Measurements from ENCODE around the gene POU2AF2. TPM values are rescaled to one million over a fixed set of nuclear protein-coding genes. Genes with fewer than 3 reads are reported as not detected.
"Not testable (repeated sequence)": the region's sequence is repeated elsewhere in the genome, so short reads cannot be mapped to it uniquely, and the experiment has no call there.

Gene POU2AF2
- total RNA-seq, 1 donor = not detected

DNA sequence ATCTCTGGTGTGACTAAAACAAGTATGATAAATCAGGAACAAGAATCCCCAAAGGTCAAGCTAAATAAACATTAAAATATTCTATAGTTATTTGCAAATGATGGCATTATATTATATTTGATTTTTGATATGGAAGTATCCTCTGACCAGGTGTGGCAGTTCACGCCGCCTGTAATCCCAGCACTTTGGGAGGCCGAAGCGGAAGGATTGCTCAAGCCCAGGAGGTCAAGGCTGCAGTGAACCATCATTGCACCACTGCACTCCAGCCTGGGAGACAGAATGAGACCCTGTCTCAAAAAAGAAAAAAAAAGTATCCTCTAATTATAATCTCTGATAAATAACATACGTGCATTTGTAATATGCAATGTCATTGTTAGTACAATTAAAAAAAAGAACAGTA is 46.2 kb downstream of the POU2AF2 start:
- H3K9me3 ChIP-seq (ENCODE audit: low read depth, low read length) = no peaks in the 10 kb centered on the region
- TF ChIP-seq CTCF (IDR thresholded peaks at IDR 0.05; ENCODE audit: extremely low read depth, low read depth, low read length) = no peak
- no peak overlapping the region for H3K4me3 ChIP-seq (ENCODE audit: insufficient read depth, low read length)
- no peak for DNase-seq (ENCODE audit: insufficient read length, low spot score, missing footprints)
- peaks cover 2% of the 10 kb centered on the region for H3K27me3 ChIP-seq (ENCODE audit: insufficient read depth, low read length)
- no peaks in the 10 kb centered on the region for H3K36me3 ChIP-seq (ENCODE audit: insufficient read depth, low read length)
- no peak overlapping the region for H2AFZ ChIP-seq (ENCODE audit: low read length)
- H3K4me2 ChIP-seq (ENCODE audit: insufficient read depth, low read length) = no peak overlapping the region
- H3K27ac ChIP-seq (ENCODE audit: low read depth, low read length) = no peak overlapping the region
- no peaks in the 10 kb centered on the region for H4K20me1 ChIP-seq (ENCODE audit: insufficient read depth, low read length)
- no peaks in the 10 kb centered on the region for H3K79me2 ChIP-seq (ENCODE audit: insufficient read depth, low read length)
- no peaks in the 10 kb centered on the region for H3K4me1 ChIP-seq (ENCODE audit: insufficient read depth, low read length)

- not testable (repeated sequence) for H3K36me3 ChIP-seq (ENCODE audit: insufficient read depth, low read length); H3K9me3 ChIP-seq (ENCODE audit: low read depth, low read length); H3K4me2 ChIP-seq (ENCODE audit: insufficient read depth, low read length); H2AFZ ChIP-seq (ENCODE audit: low read length); H3K27me3 ChIP-seq (ENCODE audit: insufficient read depth, low read length); H4K20me1 ChIP-seq (ENCODE audit: insufficient read depth, low read length); H3K27ac ChIP-seq (ENCODE audit: low read depth, low read length); H3K4me3 ChIP-seq (ENCODE audit: insufficient read depth, low read length); H3K79me2 ChIP-seq (ENCODE audit: insufficient read depth, low read length); H3K4me1 ChIP-seq (ENCODE audit: insufficient read depth, low read length); DNase-seq (ENCODE audit: insufficient read length, low spot score, missing footprints)
Measured at GRCh38 chr11:111292408-111292807, 46.9 kb downstream of the POU2AF2 start.

DNA sequence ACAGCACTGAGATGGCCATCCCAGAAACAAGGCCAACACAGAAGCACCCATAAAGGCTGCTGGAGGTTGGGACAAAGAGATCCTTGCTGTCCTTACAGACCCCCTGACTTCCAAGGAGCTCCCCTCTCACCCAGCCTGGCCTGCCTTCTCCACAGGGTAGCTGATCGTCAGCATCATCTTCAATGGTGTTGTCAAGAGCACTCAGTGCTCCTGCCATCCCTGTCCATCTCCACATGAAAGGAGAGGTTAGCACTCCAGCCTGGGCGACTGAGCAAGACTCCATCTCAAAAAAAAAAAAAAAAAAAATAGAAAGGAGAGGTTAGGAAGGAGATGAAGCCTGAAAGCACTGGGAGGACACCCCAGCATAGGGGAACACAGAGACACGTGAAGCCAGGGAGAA is 50.7 kb downstream of the POU2AF2 start:
- no peak overlapping the region for H3K4me3 ChIP-seq (ENCODE audit: insufficient read depth, low read length)
- H3K36me3 ChIP-seq (ENCODE audit: insufficient read depth, low read length) = no peaks in the 10 kb centered on the region
- H3K79me2 ChIP-seq (ENCODE audit: insufficient read depth, low read length) = no peaks in the 10 kb centered on the region
- H3K27ac ChIP-seq (ENCODE audit: low read depth, low read length) = no peak overlapping the region
- DNase-seq (ENCODE audit: insufficient read length, low spot score, missing footprints) = no peak
- H3K4me2 ChIP-seq (ENCODE audit: insufficient read depth, low read length) = no peak overlapping the region
- H3K27me3 ChIP-seq (ENCODE audit: insufficient read depth, low read length) = peaks cover 27% of the 10 kb centered on the region
- H3K4me1 ChIP-seq (ENCODE audit: insufficient read depth, low read length) = no peaks in the 10 kb centered on the region
- H3K9me3 ChIP-seq (ENCODE audit: low read depth, low read length) = no peaks in the 10 kb centered on the region
- no peaks in the 10 kb centered on the region for H4K20me1 ChIP-seq (ENCODE audit: insufficient read depth, low read length)
- H2AFZ ChIP-seq (ENCODE audit: low read length) = no peak overlapping the region
- no peak for TF ChIP-seq CTCF (IDR thresholded peaks at IDR 0.05; ENCODE audit: extremely low read depth, low read depth, low read length)

- H3K36me3 ChIP-seq (ENCODE audit: insufficient read depth, low read length) = no peaks in the 10 kb centered on the region
- H3K27me3 ChIP-seq (ENCODE audit: insufficient read depth, low read length) = peaks cover 40% of the 10 kb centered on the region
Measured at GRCh38 chr11:111297696-111298095, 52.2 kb downstream of the POU2AF2 start.

More at GRCh38 chr11:111297696-111298095, 52.2 kb downstream of the POU2AF2 start:
- Histone ChIP-seq H3K4me1 (ENCODE audit: insufficient read depth, low read length) (no peaks in the 10 kb centered on the region), H3K27ac (ENCODE audit: low read depth, low read length) (no peak overlapping the region), H3K9me3 (ENCODE audit: low read depth, low read length) (no peaks in the 10 kb centered on the region), H3K4me3 (ENCODE audit: insufficient read depth, low read length) (no peak overlapping the region), H3K79me2 (ENCODE audit: insufficient read depth, low read length) (no peaks in the 10 kb centered on the region), H4K20me1 (ENCODE audit: insufficient read depth, low read length) (no peaks in the 10 kb centered on the region), H2AFZ (ENCODE audit: low read length) (no peak overlapping the region), H3K4me2 (ENCODE audit: insufficient read depth, low read length) (no peak overlapping the region)
- DNase-seq (ENCODE audit: insufficient read length, low spot score, missing footprints) = no peak
- no peak for TF ChIP-seq CTCF (IDR thresholded peaks at IDR 0.05; ENCODE audit: extremely low read depth, low read depth, low read length)

Data from osteoblast (primary cell).